Progenitor cell of endocrine pancreas (in vitro differentiated cells): ENCODE data around the gene PCCA. TPM values are rescaled to one million over a fixed set of nuclear protein-coding genes. Genes with fewer than 3 reads are reported as not detected.

Source experiments
- DNase-seq: peaks from one replicate; pipeline ENCODE4 v3.0.0; 2021; ENCODE audit warnings: low spot score; ENCODE audit not compliant: unreplicated experiment
- H3K27ac Mint-ChIP-seq: 2 replicates; pipeline ENCODE4 v1.8.0; 2021; ENCODE audit warnings: mild to moderate bottlenecking, moderate library complexity, mixed read lengths
- H3K27me3 Mint-ChIP-seq: 2 replicates; pipeline ENCODE4 v1.8.0; 2021; ENCODE audit warnings: mixed read lengths
- H3K36me3 Mint-ChIP-seq: 2 replicates; pipeline ENCODE4 v1.8.0; 2022; ENCODE audit warnings: mixed read lengths; ENCODE audit not compliant: insufficient read depth
- H3K4me1 Mint-ChIP-seq: 2 replicates; pipeline ENCODE4 v1.8.0; 2021; ENCODE audit warnings: low read depth, mixed read lengths
- H3K4me3 Mint-ChIP-seq: 2 replicates; pipeline ENCODE4 v1.8.0; 2021; ENCODE audit warnings: low read depth, mild to moderate bottlenecking, moderate library complexity, mixed read lengths
- H3K9me3 Mint-ChIP-seq: 2 replicates; pipeline ENCODE4 v1.8.0; 2021; ENCODE audit warnings: low read depth, mixed read lengths
- total RNA-seq: library from RNA; stranded (reverse); gene quantifications from 2 replicates; pipeline ENCODE4 v1.2.1, GENCODE V29; 2021
- TF ChIP-seq, protein P1 (sequence below): fragments of 200-600 bp; sonication (generic); IDR thresholded peaks from one replicate; pipeline ENCODE4 v1.5.0; 2021; ENCODE audit warnings: antibody characterized with exemption, mild to moderate bottlenecking; ENCODE audit not compliant: unreplicated experiment

The PCCA gene
- total RNA-seq, 1 donor from 2014 or later, result 48.1 TPM

DNA sequence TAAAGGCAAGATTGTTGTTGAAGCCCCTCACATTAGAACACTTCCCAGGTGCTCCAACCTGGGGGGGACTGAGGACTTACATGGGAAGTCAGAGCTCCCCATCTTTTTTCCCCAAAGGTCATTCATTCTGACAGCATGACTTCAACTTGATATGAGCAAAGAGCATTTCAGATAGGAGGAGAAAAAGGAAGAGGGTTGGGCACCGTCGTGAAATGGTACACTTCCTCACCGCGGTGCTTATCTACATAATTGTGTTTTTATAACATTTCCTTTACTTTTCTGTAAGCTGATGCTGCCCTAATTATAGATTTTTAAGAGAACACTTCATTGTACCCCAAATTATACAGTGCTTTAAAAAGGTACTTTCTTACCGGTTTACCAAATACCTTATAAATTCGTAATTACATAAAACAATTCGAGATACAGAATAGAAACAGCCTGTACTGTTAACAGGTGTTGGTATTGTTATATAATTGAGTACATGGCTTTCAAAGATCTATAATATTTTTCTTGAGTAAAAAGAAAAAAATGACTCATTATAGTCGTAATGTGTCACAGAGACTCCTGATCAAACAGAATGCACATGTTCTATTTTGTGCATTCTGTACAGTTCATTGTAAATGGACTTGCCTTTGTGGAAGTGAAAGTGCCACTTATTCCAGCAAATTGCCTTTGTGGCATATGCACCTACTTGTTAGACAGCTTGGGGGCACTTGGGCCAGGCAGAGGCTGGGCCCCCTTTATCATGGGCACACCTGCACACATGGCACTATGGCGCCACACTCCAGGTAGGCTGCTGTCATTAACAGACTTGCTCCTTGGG lies 417.9 kb downstream of the PCCA start:
- H3K27ac Mint-ChIP-seq, result no peak overlapping the region
- no peak overlapping the region for H3K4me3 Mint-ChIP-seq
- H3K4me1 Mint-ChIP-seq, result peaks cover 12% of the 10 kb centered on the region
- H3K27me3 Mint-ChIP-seq, result no peaks in the 10 kb centered on the region
- TF ChIP-seq, protein P1, sequence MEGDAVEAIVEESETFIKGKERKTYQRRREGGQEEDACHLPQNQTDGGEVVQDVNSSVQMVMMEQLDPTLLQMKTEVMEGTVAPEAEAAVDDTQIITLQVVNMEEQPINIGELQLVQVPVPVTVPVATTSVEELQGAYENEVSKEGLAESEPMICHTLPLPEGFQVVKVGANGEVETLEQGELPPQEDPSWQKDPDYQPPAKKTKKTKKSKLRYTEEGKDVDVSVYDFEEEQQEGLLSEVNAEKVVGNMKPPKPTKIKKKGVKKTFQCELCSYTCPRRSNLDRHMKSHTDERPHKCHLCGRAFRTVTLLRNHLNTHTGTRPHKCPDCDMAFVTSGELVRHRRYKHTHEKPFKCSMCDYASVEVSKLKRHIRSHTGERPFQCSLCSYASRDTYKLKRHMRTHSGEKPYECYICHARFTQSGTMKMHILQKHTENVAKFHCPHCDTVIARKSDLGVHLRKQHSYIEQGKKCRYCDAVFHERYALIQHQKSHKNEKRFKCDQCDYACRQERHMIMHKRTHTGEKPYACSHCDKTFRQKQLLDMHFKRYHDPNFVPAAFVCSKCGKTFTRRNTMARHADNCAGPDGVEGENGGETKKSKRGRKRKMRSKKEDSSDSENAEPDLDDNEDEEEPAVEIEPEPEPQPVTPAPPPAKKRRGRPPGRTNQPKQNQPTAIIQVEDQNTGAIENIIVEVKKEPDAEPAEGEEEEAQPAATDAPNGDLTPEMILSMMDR, result no peak
- H3K36me3 Mint-ChIP-seq, result peaks cover 1% of the 10 kb centered on the region
- no peaks in the 10 kb centered on the region for H3K9me3 Mint-ChIP-seq
- no peak for DNase-seq

DNA sequence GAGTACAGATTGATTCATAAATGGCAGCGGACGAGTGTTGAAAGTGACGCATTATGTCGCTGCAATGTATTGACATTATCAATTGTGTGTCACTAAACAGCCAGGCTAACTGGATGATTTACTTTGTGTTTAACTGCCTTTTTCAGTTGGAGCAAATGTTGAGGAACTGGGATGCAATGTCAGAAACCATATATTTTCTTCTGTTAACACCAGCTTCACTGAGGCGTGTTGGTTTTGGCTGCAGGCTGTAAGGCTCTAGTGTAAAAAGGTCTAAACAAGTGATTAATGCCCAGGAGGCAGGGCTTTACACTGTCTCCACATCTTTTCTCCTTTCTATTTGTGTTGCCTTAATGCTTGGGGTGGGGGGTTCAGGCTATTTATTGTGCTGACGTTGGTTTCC lies 419.6 kb downstream of the PCCA start:
- TF ChIP-seq, protein P1, result no peak
- Mint-ChIP-seq H3K27ac (no peak overlapping the region), H3K9me3 (no peaks in the 10 kb centered on the region), H3K36me3 (peaks cover 1% of the 10 kb centered on the region), H3K4me1 (peaks cover 12% of the 10 kb centered on the region), H3K27me3 (no peaks in the 10 kb centered on the region), H3K4me3 (no peak overlapping the region)
- DNase-seq, result no peak

DNA sequence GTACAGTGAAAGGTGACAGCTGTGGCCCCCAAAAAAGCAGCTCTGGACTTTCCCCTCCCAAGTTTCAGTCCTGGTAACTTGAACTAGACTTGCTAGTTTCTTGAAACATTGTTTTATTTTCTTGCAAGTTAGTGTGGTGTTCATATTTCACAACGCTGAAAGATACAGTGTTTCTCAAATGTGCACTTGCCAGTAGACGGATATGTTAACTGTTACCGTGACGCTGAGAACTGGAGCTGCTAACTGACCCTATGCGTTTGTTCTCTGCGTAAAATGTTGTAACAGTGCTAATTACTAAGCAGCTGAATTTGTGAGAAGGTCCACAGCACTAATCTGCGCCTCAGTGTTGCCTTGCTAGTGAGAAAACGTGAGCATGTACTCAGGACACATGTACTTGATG lies 420.1 kb downstream of the PCCA start:
- Mint-ChIP-seq H3K27me3 (no peaks in the 10 kb centered on the region), H3K4me3 (no peak overlapping the region), H3K36me3 (peaks cover 1% of the 10 kb centered on the region), H3K9me3 (no peaks in the 10 kb centered on the region), H3K4me1 (peaks cover 12% of the 10 kb centered on the region), H3K27ac (peak overlapping the region; percentile 29)
- no peak for DNase-seq
- TF ChIP-seq, protein P1, result no peak

DNA sequence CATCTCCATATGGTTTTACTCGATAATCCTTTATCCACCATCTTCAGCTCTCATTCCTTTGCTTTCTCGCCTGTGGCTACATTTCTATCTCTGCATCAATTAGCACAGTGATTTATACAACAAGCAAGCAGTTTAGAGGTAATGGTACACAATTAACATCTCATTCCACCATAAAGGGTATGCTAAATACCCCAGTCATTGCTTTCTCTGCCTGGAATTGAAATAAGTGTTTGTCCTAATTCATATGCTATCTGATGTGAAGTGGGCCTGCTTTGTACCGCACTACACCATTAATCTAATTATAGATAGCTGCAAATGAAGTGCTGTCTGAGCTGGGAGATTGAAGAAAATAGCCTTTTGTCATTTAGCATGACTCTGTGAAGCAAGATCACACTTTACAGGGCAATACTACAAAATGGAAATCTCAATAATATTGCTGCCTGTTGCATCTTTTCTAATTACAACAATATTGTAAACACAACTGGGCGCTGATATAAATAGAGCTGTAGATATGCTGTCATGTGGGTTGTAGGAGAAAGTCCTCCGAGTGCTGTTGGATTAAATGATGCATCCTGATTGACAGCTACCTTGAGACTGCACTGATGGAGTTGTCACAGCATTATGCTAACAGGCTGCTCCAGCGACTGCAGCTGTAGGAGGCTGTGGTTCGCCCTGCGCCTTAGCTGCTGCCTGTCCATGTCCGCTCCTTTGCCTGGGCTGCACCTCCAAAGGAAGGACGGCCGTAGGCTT lies 421.5 kb downstream of the PCCA start:
- DNase-seq, result no peak

DNA sequence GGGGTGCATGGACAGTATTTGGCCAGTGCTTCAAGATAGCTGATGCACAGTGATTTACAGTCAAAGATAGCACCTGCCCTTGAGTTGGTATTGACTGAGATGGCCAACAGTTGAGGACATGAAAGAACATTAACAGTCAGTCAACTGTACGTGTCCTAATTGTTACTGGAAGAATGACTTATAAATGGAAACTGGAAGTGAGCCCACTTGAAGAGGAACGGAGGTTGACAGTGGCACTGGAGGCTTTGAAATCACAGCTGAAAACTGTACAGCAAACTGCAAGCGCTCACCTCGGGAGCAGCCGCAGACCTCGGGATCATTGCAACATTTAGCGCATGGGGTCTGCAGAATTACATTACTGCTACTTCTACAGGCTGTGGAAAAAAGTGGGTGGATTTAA lies 422.6 kb downstream of the PCCA start:
- Mint-ChIP-seq H3K27me3 (no peaks in the 10 kb centered on the region), H3K4me3 (no peak overlapping the region), H3K36me3 (peaks cover 1% of the 10 kb centered on the region), H3K4me1 (peaks cover 15% of the 10 kb centered on the region), H3K9me3 (no peaks in the 10 kb centered on the region), H3K27ac (no peak overlapping the region)
- TF ChIP-seq, protein P1, result no peak
- no peak for DNase-seq

More for the DNA sequence above, 421.5 kb downstream of the PCCA start:
- TF ChIP-seq, protein P1, result no peak
- Mint-ChIP-seq H3K4me3 (no peak overlapping the region), H3K27me3 (no peaks in the 10 kb centered on the region), H3K9me3 (no peaks in the 10 kb centered on the region), H3K4me1 (peaks cover 14% of the 10 kb centered on the region), H3K36me3 (peaks cover 1% of the 10 kb centered on the region), H3K27ac (no peak overlapping the region)
